NCI-H82 treated with DMSO at 0.1 percent for 48 hours (cell line): Measurements from ENCODE around the gene SCN5A.

Experiments used
- DNase-seq: peaks from one replicate; lab custom pipeline; 2025; ENCODE audit not compliant: unreplicated experiment; lab: John Stamatoyannopoulos, UW

The SCN5A gene

DNA sequence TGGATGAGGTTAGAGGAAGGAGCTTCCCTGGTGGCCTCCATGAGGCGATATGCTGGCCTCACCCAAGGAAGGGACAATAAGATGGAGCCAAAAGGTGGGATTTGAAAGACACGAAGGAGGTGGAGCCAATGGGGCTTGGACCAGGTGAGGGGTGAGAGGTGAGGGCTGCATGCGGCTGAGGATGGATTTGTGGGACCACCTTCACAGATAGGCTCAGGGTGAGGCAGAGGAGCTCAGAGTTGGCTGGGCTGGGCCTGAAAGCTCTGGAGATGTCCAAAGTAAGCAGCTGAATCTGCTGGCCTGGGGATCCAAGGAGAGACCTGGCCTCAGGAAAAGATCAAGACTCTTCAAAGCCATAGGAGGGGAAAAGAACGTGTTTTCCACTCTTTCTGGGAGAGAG, 103.5 kb downstream of the SCN5A start:
- DNase-seq = no peak

DNA sequence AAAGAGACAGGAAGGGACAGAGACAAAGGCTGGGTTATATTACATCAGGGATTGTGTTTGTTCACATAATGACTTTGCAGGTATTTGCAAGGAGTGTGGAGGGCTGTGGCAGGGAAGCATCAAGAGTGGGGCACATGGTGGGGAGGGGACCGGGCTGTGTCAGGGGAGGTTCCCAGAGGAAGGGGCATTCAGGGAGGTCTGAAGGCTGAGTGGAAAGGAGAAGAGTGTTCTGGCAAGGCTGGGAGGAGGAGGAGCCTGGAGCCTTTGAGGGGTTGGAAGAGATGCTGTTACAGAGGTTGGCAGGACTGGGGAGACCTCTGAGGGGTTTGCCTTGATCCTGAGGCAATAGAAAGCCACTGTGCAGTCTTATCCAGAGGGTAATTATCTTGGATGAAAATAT, 103.9 kb downstream of the SCN5A start:
- no peak for DNase-seq

DNA sequence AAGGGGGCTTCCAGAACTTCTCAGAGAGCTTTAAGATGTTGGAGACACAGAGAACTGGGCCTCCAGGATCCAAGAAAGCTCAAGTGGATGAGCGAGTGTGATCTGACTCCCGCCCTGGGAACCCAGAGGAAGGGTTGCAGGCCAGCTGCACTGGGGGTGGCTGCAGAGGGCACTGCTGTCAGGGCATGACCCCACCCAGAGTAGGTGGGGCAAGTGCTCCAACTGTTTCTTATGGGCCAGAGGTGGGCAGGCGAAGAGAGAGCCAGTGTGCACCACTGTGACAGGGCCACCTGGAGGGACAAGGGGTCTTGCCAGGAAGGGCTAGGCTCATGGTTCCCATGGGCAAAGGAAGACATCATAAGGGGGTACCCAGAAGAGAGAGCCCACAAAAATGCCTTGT, 104.6 kb downstream of the SCN5A start:
- DNase-seq = no peak

DNA sequence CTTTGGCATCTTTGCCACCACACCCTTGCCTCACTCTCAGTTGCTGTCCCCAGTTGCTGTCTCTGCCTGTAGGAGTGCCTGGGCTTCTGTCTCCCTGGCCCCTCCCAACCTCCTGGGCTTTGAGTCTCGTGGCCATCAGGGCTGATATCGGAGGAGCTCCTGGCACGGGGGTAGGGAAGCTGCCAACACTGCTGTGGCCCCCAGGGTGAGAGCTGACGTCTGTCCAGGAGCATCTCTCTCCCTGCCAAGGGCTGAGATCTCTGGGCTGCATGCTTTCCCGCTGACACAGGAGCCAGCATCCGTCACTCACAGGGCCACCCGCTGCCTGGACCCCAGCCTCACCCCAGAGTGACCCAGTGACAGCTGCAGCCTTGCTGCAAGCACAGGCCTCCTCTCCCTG, 105.9 kb downstream of the SCN5A start:
- DNase-seq = no peak

DNA sequence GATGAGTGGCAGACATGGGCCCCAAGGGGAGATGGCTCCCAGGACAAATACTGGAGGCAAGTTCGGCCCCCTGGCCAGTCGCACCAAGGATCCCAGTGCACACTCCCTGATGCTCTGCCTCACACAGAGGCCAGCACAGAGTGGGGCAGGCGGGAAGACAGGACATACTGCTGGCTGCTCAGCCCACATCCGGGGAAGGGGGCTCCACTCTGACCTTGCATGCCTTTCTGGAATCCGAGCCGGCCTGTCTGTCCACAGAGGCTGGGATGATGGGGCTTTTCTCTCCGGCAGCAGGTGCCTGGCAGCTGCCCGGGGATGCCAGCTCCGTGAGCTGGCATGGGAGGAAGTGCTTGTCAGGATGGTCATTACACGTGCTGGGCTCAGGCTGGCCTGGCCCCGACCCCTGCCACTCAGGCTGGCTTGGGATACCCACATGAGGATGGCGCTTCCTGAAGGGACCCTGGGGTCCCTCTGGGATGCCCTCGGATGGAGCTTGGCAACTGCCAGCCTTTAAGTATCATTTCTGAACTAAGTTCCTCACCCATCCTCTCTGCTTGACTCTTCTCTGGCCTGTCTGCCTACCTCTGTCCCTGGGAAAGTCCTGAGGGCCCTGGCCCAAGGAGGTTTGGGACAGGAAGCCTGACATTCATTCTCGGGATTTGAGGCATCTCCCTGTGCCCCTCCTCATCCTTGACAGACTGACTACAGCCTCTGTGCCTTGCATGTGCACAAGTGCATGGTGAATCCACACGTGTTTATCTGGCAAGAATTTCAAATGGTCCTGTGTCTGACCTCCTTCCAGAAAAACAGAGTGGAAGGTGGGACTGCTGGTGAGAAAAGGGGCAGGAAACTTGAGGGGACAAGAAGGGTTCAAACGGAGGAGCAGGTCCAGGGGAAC, 106.8 kb downstream of the SCN5A start:
- no peak for DNase-seq

DNA sequence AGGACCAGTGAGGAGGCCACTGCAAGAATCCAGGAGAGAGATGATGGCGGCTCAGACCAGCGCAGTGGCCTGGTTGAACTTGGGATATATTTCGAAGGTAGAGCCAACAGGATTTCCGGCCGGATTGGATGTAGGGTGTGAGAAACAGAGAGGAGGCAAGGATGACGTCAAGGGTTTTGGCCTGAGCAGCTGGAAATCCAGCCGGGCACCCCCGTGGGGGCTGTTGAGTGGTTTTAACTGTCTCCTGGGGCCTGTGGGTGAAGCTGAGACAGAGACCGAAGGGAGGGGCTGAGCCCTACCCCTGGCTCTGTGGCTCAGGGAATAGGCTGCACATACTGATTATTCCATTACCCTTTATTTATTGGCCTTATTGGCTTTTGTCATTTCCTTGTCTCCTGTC, 107.7 kb downstream of the SCN5A start:
- DNase-seq = peak; percentile 88

DNA sequence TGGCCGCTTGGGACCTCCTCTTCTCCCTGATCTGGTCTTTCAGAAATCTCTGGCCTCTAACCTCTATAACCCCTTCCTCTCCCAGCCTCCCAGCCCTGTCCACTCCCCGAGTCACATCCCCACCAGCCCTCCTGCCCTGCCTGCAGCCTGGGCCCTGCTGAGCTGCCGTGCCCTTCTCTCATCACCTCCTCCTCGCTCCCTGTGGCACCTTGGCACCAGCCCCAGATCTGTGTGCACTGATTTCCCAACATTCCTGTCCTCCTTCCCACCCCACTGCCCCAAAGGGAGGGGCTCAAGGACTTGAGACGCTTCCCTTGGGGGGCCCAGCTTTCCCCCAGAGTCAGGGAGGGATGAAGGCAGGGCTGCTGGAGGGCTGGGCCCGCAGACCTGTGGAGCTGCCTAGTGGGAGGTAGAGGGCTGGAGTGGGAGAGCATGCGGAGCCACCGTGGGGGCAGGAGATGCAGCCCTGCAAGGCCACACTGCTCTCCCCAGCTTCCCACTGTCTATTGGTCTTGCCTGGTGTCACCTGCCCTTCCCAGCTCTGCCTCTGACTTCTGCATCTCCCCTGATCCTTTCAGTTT, 110.6 kb downstream of the SCN5A start:
- DNase-seq = no peak

DNA sequence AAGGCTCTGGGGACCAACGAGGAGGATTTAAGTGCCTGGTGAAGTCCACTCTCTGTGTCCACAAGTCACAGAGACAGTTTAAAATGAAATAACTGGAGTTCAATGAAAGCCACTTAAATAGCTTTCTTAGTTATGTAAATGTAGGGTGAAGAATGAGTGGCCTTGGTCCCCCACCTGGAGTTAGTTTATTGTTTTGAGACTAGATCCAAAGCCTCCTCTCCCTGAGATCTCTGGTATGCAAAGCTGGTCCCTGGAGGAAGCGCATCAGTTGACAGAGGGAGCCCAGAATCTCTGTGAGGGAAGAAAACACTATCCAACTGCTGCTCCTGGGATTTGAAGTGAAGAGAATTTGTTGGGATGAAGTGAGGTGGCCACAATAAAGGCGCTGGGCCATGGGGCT, 112.8 kb downstream of the SCN5A start:
- no peak for DNase-seq

DNA sequence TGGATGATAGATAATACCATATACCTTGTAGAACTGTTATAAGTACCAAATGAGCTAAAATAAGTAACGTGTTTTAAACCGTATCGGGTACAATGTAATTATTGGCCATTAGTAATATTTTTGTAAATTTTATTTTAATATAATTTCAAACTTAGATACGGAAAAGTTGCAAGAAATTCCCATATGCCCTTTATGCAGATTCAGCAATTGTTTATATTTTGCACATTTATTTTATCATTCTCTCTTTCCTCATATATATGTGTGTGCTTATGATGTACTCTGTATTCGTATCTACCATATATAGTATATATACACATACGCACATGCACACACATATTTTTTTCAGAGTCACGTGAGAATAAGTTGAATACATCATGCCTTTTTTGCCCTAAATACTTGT, 114.9 kb downstream of the SCN5A start:
- DNase-seq = no peak

DNA sequence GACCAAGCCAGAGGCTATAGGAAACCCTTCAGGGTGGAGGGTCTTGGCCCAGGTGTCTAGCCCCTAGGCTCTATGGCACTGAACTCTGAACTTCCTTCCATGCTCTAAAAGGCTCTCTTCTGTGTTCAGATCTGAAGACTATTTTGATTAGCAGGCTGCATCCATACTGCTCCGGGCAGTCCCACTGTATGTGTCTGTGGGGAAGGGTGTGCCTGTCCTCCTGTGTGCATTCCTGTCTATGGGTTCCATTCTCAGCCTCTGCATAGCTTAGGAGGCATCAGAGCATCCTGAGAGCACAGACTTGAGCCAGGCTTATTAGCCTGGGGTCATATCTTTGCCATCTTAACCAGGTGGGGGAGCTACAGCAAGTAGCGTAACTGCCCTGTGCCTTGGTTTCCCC, 115.3 kb downstream of the SCN5A start:
- no peak for DNase-seq

DNA sequence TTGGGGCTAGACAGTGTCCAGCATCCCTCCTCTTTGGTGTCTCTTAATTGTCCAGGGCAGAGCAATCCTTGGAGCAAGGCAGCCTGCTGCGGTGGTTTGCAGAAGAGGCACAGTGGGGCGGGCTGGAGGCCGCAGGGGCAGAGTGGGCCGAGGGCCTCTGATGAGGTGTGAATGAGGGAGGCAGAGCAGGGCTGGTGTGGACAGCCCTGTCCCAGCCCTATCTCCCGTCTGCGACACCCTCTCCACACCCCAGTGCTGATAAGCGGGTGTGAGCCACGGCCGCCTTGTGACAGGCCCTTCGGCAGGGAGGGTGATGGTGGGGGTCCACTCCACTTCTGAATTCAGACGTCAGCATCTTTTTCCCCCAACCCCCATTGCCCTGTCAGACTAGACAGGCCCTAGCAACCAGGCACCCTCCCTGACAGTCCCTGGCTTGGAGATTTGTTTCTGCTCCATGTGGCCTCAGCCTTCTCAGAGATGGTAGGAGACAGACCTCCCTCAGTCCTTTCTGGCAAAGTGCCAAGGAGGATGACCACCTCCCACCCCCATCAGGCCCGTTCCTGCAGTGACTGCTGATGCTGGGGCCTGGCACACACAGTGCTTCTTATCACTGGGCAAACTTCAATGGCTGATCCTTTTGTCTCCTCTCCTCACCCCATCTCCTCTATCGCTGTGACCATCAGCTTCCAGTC, 116.1 kb downstream of the SCN5A start:
- no peak for DNase-seq

DNA sequence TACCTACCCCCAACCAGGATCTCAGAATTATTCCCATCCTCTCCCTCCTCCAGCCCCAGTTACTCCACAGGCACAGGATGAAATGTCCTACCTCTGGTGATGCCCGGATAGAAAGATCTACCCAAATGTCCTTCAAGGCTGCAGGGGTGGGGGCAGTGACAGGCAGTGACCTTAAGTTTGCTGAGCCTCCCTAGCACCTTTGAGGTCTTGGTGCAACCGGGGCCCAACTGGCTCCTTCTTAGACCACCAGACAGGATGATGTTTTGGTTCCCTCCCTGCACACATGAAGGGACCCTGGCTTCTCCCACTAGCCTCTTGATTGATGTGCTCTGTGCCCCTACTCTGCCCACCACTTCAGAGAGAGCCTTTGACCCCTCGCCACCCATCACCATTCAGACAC, 117.0 kb downstream of the SCN5A start:
- DNase-seq = no peak

DNA sequence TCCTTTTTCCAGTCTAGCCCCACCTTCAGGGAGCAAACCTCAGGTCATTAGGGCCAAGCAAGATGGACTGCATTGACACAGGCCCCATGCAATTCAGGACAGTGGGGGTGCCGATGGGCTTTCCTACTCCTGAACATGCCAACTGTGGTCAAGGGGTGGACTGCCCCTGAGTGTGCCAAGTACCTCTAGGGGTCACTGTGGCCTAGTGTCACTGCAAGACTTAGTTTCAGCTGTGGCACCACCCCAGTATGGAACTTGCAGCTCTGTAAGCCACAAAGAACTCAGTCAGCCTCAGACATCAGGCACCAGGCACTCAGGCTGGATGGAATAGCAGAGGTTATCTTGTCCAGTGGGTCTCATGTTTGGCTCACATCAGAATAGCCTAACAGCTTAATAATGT, 121.0 kb downstream of the SCN5A start:
- DNase-seq = no peak

DNA sequence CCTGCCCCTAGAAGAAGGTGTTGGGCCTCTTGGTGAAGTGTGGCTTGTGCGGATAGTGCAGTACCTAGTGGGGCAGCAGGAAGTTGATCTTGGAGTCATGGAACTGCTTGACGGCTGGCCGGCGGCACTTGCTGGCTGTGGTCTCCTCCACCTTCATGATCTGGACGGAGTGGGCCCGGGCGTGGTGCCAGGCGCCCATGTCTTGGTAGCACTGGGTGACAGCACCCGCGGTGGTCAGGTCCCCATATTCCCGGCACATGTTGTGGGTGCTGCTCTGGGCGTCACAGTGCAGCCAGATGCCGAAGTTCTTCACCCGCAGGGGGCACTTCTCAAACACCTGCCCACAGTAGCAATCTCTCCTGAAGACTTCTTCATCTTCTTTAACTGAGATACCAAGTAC, 122.7 kb downstream of the SCN5A start:
- no peak for DNase-seq

DNA sequence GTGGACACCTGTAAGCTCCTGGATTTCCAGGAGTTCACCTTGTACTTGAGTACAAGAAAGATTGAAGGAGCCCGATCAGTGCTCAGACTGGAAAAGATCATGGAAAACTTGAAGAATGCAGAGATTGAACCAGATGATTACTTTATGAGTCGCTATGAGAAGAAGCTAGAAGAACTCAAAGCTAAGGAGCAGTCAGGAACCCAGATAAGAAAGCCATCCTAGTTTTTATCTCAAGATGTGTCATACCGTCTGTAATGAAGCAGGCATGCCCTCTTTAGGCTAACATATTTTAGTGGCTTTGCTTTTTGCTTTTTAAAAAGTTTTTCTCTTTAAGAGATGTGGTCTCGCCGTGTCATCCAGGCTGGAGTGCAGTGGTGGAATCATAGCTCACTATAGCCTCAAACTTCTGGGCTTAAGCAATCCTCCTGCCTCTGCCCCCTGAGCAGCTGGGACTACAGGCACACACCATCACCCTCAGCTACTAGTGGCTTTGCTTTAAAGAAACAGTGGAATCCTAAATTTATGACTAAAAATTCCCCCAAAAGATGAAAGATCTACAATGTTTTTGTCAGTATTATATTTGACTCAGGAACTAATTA, 125.2 kb downstream of the SCN5A start:
- DNase-seq = no peak

DNA sequence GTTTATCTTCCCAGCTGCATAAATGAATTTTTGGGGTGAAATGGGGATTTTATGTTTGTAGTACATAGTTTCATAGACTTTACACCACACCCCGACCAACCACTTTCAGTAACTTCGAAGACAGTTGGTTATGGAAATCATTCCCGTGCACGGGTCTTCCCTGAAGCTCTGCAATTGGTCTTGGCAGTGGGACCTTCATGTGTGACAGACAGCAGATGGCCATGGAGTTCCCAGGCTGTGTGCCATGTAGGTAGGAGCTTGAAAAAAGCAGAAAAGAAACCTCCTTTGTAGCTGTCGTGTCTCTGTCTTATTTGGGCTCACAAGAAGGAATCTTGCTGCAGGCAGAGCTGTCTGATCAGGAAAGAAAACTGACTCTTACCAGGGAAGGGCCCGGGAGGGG, 127.5 kb downstream of the SCN5A start:
- no peak for DNase-seq

DNA sequence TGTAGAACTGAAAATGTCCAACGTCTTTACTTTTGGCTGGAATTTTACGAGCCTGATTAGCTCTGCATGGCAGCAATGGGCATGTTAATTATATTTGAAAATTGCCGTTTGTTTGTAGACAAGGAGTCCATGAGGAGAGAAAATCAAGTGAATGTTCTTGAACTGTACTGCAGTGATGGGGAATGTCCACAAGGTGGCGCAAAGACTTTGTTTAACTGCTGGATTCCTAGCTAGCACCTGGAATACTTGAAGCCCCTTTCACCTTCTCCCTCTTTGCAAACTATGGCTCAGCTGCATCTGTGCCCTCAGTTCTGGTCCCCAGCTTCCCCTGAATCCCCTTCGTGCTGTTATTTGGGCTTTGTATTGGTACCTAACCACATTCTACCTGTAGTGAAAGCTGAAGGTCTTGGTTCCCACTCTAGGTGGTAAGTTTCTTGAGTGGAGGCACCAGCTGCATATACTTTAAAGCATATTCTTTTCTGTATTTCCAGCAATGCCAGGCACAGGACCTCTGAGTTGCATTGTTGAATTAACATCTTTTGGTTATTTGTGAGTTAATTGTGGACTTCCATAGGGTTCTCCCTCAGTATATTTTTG, 128.0 kb downstream of the SCN5A start:
- DNase-seq = peak; percentile 39

DNA sequence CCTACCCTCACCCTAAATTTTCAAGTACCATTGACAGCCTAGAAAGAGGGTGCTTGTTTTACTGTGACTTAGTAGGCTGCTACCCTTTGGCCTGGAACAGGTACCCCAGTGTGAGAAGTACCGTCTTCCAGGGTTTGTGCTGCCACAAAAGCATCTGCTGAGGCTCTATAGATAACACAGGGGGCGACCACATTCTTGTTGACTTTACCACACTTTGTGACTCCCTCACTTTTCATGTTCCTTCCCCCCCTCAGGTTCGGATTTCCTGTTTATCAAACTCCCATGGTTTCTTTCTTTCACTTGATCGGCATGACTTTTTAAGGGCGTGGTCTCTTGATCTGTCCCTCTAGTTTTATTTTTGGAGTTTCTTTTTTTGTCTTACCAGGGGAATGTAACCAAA, 129.8 kb downstream of the SCN5A start:
- DNase-seq = no peak

DNA sequence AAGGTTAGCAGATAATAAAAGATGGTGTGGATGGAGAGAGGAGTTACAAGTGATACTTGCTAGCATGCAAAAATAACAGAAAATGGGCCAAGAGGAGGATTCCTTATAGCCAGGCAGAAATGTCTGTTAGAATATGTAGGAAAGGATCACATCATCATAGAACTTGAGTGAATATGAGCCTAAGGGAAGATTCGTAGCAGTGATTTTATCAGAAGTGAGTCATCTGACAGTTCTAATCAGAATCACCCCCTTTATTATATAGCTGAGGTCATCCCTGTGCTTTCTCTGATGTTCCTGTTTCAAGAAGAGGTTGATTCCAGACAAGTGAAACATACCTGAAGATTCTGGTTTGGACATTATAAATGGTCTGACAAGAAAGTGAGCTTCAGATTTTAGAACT, 130.5 kb downstream of the SCN5A start:
- DNase-seq = no peak

DNA sequence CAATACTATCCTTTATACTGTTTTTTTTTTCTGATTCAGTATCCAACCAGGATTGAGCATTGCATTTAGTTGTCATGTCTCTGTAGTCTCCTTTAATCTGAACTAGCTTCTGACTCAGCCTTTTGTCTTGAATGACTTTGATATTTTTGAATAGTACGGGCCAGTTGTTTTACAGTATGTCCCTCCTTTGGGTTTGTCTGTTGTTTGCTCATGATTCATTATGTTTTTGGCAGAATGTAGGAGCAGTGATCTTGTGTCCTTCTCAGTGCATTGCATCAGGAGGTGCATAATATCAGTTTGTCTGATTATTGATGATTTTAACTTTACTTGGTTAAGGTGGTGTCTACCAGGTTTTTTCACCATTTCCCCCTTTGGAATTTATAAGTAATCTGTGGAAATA, 132.8 kb downstream of the SCN5A start:
- DNase-seq = no peak

DNA sequence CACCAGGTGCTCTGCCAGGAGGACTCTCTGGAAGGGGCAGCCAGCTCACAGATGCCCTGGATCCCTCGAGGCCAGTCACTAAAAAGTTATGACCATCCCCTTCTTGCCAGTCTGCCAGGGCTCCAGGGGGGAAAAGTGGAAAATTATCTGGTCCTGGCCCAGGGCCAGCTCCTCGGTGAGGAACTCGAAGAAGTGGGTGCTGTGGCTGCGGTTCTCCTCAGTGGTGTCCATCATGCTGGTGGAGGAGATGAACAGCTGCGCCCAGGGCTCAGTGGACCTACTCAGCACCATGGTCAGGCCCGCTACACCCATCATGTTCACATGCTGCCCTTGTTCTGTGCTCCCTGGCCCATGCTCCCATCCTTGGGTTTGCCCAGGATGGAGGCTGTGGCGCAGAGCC, 134.1 kb downstream of the SCN5A start:
- no peak for DNase-seq
